Panc1 (cell line): ENCODE data around the gene TMEM131L.

Source experiments
- POLR2AphosphoS5 ChIP-seq: IDR thresholded peaks from 2 replicates; pipeline ENCODE4 v1.6.1; 2012; ENCODE audit warnings: mild to moderate bottlenecking, low read depth, low read length, moderate library complexity
- TF ChIP-seq, protein P1 (sequence below): fragments of 450-650 bp; IDR thresholded peaks from 2 replicates; pipeline ENCODE4 v1.5.1; 2017; ENCODE audit warnings: mild to moderate bottlenecking

DNA sequence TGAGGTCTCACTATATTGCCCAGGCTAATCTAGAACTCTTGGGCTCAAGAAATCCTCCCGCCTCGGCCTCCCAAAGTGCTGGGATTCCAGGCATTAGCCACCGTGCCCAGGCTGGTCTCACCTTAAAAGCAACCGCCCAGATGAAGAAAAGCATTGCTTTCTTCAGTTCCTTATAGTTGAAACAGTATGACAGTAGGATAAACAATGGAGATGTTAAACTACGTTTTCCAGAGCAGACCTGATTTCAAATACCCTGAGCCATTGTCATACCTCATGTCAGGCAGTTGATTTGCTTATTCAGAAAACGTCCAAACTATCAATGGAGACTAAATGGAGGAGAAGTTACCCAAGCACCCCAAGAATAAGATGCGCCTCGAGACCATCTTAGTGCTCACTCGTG, 26.3 kb upstream of the TMEM131L start:
- TF ChIP-seq POLR2AphosphoS5, result no peak
- TF ChIP-seq, protein P1, sequence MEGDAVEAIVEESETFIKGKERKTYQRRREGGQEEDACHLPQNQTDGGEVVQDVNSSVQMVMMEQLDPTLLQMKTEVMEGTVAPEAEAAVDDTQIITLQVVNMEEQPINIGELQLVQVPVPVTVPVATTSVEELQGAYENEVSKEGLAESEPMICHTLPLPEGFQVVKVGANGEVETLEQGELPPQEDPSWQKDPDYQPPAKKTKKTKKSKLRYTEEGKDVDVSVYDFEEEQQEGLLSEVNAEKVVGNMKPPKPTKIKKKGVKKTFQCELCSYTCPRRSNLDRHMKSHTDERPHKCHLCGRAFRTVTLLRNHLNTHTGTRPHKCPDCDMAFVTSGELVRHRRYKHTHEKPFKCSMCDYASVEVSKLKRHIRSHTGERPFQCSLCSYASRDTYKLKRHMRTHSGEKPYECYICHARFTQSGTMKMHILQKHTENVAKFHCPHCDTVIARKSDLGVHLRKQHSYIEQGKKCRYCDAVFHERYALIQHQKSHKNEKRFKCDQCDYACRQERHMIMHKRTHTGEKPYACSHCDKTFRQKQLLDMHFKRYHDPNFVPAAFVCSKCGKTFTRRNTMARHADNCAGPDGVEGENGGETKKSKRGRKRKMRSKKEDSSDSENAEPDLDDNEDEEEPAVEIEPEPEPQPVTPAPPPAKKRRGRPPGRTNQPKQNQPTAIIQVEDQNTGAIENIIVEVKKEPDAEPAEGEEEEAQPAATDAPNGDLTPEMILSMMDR, result no peak
